DLD1 (cell line): ENCODE data around the gene HOXA5.

Source experiments
- in situ Hi-C: cut with HindIII; loops from 2 replicates; pipeline ENCODE4 v1.10.0; 2017; ENCODE audit warnings: low sequenced_read_pairs

The HOXA5 gene

DNA sequence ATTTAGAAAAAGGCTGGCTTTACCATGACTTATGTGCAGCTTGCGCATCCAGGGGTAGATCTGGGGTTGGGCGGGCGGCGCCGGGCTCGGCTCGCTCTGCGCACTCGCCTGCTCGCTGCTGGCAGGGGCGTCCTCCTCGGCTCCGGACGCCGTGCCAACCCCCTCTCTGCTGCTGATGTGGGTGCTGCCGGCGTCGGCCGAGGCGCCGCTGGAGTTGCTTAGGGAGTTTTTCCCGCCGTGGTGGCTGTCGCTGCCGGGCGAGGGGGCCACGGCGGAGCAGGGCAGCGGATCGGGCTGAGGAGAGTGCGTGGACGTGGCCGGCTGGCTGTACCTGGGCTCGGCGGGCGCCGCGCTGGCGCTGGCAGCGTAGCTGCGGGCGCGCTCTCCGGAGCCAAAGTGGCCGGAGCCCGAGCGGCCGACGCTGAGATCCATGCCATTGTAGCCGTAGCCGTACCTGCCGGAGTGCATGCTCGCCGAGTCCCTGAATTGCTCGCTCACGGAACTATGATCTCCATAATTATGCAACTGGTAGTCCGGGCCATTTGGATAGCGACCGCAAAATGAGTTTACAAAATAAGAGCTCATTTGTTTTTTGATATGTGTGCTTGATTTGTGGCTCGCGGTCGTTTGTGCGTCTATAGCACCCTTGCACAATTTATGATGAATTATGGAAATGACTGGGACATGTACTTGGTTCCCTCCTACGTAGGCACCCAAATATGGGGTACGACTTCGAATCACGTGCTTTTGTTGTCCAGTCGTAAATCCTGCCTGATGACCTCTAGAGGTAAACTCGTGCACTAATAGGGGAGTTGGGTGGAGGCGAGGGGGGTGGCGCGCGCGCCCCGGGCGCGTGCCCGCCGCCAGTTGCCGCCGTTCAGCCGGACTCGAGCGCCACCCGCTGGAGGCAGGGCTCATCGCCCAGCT is at the start of gene HOXA5:
Gene HOXA5, minus strand, starts transcription at position 659 of the 927 bp plus-strand sequence. Its CDS starts 74 bp downstream, at position 585.
- in situ Hi-C loops: no loop called here

DNA sequence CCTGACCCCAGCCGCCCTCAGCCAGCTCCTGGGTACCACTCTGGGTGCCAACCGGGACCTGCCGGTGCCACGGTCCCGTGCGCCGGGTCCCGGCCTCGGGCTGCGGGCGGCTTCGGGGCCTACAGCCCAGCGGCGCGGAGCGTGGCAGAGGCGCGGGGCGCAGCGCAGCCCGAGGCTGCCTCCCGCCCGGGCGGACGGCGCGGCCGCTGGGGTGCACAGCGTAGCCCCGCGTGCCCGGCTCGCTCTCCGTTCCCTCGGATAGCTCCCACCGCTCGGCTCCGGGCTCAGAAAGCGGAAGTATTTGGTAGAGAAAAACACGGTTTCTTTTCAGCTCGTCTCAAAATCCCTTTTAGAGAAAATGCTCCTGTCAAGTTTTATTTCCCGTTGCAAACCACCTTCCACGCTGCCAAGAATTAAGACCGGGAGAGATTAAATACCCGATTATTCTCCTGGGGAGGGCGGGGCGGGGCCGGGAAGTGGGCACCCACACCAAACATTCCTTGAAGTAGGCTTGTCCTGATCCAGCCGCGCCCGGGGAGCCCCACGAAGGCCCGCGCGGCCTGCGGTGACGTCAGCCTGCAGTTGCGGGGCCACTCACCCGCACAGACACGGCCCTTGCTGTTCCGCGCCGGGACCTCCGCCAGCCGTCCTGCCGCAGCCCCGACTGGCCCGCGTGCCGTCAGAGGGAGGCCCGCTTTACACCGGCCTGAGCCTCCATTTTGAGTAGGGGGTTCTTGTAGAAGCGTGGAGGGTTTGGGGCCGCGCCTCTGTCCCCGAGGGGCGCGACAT is 49.3 kb upstream of the HOXA5 start:
- in situ Hi-C loops: no loop called here

DNA sequence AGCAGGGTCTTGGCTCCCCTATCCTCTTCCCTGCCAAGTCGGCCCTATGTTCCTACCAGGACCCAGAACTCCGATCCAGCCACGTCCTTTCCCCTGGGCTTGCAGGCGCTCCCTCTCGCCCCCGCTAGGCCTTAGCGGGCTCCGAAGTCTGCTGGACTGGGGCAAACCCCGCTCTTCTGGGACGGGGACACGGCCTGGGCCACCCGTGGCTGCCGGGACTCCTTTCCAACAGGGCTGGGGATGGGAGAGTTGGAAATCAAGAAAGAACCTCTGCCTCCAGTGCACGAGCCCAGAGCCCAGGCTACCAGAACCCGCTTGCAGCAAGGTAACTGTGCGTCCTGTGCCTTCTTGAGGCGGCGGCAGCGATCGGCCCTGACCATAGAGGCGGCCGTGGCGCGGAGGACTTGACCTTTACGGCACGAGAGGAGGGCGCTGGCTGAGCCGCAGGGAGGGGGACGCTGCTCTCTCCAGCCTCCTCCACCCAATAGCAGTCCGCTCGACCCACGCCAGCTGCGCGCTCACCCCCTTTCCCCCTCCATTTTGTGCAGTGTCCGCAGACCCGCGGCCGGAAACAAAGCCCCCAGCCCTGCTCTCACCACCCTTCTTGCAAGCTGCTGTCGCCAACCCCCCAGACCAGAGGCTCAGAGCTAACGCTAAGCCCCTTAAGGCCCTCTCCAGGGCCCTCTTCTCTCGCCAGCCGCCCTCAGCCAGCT is 48.5 kb upstream of the HOXA5 start:
- in situ Hi-C loops: no loop called here

DNA sequence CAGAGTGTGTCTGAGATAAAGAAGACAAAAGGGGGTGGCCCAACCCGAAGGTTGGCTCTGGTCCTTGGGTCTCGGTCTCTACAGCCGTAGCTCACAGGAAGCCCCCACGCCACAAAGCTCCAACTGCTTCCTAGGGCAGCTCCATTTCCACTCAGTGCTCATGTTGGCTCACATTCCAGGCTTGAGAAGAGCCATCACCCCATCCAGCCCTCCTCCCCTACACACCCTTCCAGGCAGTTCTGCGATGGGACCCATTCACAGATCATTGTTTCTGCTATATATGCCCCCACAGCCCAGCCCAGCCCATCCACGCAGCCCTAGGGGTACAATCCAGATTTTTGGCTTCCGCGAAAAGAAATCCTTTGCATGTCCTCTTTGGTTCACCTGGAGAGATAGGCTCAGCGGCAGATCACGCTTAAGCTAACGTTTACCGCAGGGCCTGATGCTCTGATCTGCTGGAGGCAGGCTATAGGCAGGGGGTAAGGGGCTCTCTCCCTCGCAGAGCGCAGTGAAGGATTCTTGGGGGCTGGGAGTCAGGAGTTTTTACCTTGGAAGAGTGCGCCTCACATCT is 47.8 kb upstream of the HOXA5 start:
- in situ Hi-C loops: no loop called here

DNA sequence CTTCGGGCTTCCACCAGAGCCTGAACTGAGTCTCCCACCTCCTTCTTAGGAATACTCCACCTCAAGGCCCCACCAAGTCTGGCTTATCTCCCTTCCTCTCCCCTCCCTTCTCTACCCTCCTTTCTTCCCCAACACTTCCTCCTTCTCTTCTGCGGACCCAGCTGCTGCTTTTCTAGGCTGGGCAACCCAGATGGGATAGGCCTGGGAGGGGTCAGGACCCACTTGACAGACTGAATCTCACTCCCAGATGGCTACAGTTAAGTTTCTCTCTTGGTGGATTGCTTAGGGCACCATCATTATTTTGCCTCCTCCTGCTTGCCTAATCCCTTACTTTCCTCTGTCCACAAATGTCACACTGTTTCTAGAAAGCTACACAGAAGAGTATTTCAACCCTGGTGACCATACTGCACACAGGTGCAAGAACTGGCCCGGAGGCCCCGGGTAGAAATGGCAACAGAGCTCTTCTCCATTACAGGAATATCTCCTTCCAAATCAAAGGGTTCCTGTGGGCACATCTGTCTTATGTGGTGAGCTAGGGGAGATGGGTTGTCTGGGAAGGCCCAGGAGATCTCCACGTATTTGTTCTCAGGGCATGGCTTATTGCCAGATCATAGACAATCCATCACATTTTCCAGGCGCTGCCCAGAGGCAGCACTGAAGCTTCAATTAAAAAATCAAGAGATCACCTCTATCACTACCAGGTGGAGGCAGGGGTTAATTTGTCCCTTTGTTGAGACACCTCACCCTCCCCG is 46.7 kb upstream of the HOXA5 start:
- in situ Hi-C loops: no loop called here

DNA sequence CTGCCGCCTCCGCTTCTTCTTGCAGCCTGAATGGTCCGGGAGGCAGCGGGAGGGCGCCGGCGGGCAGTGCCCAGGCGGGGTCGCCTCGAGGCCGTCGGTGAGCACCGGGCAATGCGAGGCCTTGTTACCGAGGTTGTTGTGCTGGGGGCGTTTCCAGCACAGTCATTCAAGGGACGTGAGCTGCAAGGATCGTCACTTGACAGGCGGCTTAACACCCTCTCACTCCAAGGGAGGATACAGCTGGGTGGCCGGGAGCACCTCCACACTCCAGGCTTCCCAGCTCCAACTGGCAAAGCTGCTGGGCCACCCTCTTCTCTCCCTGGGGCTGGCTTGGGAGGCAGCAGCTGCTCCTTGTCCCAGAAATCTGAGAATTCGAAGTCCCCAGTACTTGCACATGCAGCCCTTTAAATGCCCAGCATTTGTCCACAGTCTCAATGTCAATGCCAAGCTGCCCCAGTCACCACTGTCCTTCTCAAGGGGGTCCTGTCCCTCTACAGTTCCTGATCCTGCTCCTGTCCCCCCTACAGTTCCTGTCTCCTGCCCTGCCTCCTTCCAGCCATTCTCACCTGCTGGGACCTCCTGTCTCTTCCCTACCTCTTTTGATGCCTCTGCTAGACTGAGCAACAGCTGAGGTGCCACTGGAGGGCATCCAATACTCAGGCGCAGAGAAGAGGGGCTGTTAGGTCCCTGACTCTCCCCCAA is 46.0 kb upstream of the HOXA5 start:
- in situ Hi-C loops: no loop called here

DNA sequence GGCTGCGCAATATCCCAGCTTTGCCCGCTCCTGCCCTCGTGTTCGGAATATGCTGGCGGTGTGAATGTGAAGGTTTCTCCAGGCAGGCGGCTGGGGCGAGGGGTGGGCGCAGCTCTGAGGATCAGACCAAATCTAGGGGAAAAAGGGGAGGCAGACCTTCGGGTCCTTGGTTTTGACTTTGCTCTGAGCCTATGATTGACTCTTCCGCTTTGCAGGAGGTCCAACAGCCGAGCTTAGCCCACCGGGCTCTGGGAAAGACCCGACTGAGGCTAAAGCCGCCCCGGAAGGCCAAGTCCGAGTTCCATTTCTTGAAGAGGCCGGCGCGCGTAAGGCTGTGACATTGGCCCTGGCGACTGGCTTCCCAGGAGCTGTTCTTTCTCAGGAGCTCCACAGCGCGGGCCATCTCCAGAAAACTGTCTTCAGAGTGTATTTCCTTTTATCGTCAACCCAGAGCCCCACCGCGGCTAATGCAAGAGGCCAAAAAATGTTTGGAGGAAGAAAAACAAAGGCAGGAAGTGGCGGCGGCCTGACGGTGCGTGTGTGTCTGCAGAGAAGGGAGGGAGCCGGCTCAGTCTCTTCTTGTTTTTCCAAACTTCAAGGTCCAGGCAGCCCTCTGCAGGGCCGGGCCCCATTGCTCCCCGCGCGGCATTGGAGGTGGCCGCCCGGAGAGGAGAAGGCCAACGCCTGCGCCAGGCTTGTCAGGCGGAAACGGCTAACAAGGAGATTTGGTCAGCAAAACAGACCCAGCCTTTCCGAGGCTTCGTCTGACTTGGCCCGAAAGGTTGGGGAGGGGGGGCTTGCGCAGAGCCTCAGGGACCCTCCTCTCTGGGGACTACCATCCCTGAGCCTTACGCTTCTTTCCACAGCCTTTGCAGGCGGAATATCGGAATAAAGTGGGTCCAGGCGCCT is 45.2 kb upstream of the HOXA5 start:
- in situ Hi-C loops: no loop called here

DNA sequence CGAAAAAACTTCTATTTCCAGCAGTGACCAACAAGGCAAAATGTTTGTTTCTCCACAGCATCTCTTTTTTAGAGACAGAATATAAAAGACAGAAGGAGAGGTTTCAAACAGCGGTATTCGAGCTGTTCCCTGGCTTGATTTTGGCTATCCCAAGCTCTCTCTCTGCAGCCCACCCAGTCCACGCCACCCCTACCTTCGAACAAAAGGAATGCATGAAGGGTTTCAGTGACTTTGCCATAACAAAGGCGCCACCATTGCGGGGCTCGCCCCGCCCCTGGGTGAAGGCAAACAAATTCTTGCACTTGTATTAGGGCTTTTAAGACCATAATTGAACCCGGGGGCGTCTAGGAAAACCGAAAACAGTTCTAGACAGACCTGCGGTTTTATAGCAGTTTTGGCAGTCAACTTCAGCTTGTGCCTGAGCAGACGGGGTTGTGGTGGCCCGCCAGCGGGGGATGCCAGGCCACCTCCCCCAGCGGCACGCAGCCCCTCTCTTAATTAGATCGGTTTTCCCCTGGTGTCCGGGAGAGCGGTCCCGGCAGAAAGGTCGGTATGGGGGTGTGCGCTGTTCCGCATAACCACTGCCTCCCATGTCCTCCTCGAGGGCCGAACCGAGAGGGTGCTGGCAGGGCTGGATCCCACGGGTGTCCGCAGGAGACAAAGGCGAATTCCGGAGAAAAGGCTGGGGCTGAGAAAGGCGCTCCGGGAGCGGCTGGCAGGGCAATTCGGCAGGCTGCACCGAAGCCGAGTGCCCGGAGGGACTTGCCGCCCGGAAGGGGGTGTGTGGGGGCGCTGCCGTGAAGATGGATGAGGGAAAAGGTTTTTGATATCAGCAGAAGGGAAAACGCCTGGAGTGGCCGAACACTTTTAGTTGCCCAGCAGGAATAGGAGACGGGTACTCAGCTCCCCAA is 44.2 kb upstream of the HOXA5 start:
- in situ Hi-C loops: no loop called here

DNA sequence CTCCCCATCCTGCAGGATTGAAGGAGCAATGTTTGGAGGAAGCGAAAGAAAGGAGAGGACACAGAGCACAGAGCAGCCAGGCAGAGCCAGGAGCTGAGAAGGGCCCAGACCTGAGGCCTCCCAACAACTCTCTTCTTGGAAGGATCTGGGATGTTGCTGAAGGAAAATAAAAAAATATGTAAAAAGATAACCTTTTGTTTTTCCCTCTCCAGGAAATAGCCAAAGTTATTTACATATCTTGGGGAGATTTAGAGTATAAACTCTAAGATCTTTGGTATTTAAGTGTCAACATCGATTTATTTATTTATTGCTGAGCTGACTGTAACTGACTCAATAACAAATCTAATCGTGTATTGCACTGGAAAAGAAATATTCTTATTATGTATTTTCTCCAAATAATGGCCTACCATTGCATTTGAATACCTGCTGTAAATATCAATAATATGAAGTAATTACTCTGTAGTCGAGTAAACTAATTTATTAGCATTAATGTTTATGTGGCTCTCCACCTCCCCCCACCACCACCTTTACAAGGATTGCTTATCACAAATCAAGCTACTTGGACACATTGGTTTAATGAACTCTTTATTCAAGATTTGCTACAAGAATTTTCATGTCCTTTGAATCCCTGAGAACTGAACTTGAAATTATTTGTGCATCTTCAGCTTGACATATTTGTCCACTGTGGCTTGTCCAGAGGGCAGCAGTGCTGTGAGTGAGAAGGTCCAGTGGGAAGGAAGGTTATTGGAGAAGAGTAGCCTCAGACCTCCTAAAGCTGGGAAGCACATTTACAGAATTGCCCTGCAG is 43.4 kb upstream of the HOXA5 start:
- in situ Hi-C loops: no loop called here

DNA sequence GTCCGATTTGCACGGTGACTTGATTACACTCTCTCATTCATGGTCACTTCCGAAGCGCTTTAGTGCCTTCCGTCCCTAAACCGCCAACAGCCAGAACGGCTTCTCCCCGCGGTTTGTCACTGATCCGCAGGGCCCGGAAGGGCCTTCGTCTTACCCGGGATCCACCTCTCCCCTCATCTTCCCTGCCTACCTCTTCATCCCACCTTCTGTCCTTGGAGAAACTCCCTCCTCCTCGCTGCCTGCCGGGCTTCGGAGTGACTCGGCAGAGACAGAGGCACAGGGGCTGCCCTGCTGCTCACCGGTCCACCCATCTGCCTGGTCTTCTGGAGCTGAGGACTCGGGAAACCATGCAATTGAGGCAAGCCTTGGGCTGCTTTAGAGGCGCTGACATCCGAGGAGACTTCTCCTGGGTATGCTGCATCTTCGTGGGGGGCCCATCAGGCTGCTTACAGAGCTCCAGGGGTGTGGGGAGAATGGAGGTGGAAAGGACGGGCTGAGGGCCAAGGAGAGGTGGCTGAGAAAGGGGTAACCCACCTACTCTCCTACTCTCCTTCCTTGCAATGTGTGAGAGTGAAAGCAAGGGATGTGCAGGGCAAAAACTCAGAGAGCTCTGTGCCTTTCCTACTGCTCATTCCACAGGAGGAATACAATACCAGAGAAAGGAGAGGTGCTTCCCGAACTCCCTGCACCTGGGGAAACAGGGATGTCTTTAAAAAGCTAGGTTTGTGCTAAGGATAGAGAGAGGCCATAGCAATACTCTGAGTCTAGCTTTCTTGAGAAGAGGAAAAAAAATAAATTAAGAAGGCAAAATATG is 42.6 kb upstream of the HOXA5 start:
- in situ Hi-C loops: no loop called here

DNA sequence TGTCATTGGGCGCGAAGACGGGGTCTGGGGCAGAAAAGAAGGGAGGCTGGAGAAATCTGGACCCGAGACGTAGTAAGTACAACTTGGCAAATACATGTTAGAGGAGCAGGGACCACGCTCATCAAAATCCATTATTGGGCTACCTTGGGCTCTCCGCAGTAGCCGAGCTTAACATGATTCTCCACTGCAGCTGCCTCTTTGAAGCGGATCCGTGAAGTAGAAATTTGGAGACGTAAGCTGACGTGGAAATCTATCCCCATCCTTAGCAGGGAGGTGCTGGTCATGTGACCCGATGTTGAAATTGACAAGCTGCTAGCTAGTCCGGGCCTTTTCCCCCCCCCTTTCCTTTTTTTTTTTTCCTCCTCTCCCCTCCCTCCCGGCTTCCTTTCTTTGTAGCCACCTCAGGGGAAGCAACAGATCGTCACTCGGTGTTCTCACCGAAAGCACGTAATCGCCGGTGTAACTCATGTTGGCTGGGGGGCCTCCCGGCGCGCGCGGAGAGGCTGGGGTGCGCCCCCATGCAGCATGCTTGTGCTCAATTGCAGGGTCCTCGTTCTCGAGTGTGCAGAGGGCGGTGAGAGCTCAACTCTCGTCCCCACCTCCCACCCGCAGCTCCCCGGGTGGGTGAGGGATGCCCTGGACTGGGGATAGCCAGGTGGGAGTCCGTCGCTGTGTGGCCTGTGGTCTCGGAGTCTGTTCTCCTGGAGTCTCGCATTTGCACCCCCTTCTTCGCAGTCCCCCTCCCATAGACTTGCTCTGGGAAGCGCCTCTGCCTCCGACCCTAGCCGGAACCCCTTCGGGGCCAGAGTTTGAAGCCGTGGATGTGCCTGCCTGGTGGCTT is 41.8 kb upstream of the HOXA5 start, which contains the start of gene HOXA11:
Gene HOXA11, minus strand, starts transcription at position 220 of the 841 bp plus-strand sequence. Its CDS starts 88 bp downstream, at position 132.
- in situ Hi-C loops: no loop called here

DNA sequence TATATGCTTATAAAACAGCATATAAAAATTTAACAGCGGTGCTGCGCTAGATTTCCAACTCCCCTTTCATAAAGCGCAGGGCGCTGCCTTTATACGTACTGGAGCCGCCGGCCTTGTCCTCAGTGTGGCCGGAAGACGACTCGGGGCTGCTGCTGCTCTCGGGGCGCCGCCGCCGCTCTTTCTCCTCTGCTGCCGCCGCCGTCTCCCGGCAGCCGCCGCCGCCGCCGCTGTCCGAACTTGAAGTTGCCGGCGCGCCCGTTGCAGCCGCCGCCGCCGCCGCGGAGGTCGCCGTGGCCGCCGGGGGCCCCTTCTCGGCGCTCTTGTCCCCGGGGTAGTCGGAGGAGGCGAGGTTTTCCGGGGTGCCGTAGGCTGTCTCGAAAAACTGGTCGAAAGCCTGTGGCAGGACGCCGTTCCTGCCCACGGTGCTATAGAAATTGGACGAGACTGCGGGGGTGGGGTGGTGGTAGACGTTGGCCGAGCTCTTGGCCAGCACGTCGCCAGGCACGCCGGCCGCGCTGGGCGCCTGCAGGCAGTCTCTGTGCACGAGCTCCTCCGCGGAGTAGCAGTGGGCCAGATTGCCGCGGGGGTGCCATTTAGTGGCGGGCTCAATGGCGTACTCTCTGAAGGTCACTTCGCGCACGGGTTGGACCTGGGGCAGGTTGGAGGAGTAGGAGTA is 41.0 kb upstream of the HOXA5 start:
- in situ Hi-C loops: no loop called here

DNA sequence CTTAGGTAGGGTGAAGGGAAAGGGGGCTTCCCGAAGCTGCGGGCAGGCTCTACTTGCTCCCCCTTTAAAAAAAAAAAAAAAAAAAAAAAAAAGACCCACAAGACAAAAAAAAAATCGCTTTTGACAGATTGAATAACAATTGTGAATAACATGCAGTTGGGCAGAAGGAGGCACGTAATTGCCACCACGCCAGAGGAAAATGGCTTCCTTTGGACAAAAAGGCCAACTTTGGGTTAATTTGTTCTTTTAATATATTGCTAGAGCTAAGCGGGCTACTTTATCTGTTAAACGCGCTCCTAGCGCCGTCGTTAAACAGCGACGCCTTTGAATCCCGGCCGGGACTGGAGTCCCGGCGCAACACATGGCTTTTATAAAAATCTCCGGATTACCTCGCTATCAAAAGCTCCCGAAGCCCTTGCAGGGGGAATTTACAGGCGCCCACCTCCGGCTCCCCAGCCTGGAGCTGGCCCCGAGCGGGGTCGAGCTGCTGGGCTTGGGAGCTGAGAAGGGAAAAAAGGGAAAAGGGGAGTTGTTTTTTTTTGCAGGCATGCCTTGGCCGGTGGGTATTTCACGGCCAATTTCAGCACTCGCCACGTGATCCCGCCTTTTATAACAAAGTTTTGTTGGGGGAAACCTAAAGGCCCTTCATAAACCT is 40.3 kb upstream of the HOXA5 start:
- in situ Hi-C loops: no loop called here
